ENCODE data around the gene ZBTB46. TPM values are rescaled to one million over a fixed set of nuclear protein-coding genes. Genes with fewer than 3 reads are reported as not detected.
A peak's percentile ranks its signal among the peaks of the same experiment; 100 is the strongest.

ZBTB46 gene
- total and polyA plus RNA-seq, 10 of the 15 experiments (the other 5 are each of a cell fraction or from before 2014, with no cell fraction given), result 0.15 to 0.92 (median 0.34) TPM

- no peak for TF ChIP-seq YBX1 (IDR thresholded peaks at IDR 0.05)
- peak; percentile 76 for TF ChIP-seq HCFC1 (IDR thresholded peaks at IDR 0.05; ENCODE audit: low read length)
- peak; percentile 86 for TF ChIP-seq GABPA (IDR thresholded peaks at IDR 0.05; ENCODE audit: low read depth)
- TF ChIP-seq TCF7 (IDR thresholded peaks at IDR 0.05; ENCODE audit: borderline replicate concordance), result no peak
- no peak for TF ChIP-seq NFYA (IDR thresholded peaks at IDR 0.05; ENCODE audit: borderline replicate concordance, low read depth, low read length)
- TF ChIP-seq YY1 (IDR thresholded peaks at IDR 0.05; ENCODE audit: low read depth, low read length), result no peak; the same call in none of the 2 replicates
- peak; percentile 24; the same call in 1 of the 2 replicates for TF ChIP-seq SMARCA5 (IDR thresholded peaks at IDR 0.05)
- TF ChIP-seq CEBPZ (IDR thresholded peaks at IDR 0.05; ENCODE audit: low read depth, low read length), result no peak
- no peak for TF ChIP-seq MLLT1 (IDR thresholded peaks at IDR 0.05)
- peak; percentile 87 for TF ChIP-seq SREBF1 (IDR thresholded peaks at IDR 0.05; ENCODE audit: low read length)
- 0 out of 2 replicates have a peak, but pooled peaks have one; percentile 19 for TF ChIP-seq ZSCAN29 (IDR thresholded peaks at IDR 0.05)
- TF ChIP-seq ZBTB33 (IDR thresholded peaks at IDR 0.05), result no peak
- TF ChIP-seq RCOR1 (conservative IDR thresholded peaks at IDR 0.05; ENCODE audit: low read depth, low read length), result no peak
- TF ChIP-seq EED (IDR thresholded peaks at IDR 0.05; ENCODE audit: low read depth), result no peak
- no peak for TF ChIP-seq MTA2 (IDR thresholded peaks at IDR 0.05; ENCODE audit: low read depth)
- TF ChIP-seq BMI1 (IDR thresholded peaks at IDR 0.05; ENCODE audit: borderline replicate concordance), result no peak
- TF ChIP-seq HDAC2 (IDR thresholded peaks at IDR 0.05), result no peak
- TF ChIP-seq WRNIP1 (IDR thresholded peaks at IDR 0.05; ENCODE audit: borderline replicate concordance, low read depth, low read length), result no peak
- TF ChIP-seq FOXM1 (IDR thresholded peaks at IDR 0.05; ENCODE audit: low read depth, low read length), result no peak
- peak; percentile 42 to 51 for TF ChIP-seq EGR1 (IDR thresholded peaks at IDR 0.05; ENCODE audit: borderline replicate concordance in 1 of 2, low read depth in 2 of 2, low read length in 2 of 2)
- TF ChIP-seq POLR2AphosphoS2 (IDR thresholded peaks at IDR 0.05; ENCODE audit: low read depth, low read length), result peak; percentile 45; the same call in 1 of the 2 replicates
- TF ChIP-seq ZNF207 (IDR thresholded peaks at IDR 0.05; ENCODE audit: borderline replicate concordance), result peak; percentile 98
- TF ChIP-seq POU2F2 (IDR thresholded peaks at IDR 0.05; ENCODE audit: borderline replicate concordance, low read depth, low read length), result peak; percentile 44; the same call in 1 of the 3 replicates
- 0 out of 2 replicates have a peak, but pooled peaks have one; percentile 12 for TF ChIP-seq PAX5 (IDR thresholded peaks at IDR 0.05; ENCODE audit: borderline replicate concordance, low read depth, low read length)
- no peak for TF ChIP-seq E2F4 (IDR thresholded peaks at IDR 0.05; ENCODE audit: low read depth, low read length)
Observed at GRCh38 chr20:63707558-63708300, 123.3 kb downstream of the ZBTB46 start, which contains the start of the genes ARFRP1 and ZGPAT (continued).

Data from GM12878 (cell line).